HG03159 (cell line): ENCODE data around the gene SHOC2.

Experiments used
- ATAC-seq: cut with Tn5 transposase; IDR thresholded peaks from one replicate; pipeline ENCODE4 v1.9.1; 2021; ENCODE audit warnings: mild to moderate bottlenecking, moderate library complexity; ENCODE audit not compliant: unreplicated experiment

Gene SHOC2

GRCh38 chr10:111039522-111039921 lies 120.1 kb downstream of the SHOC2 start:
- ATAC-seq: no peak

- no peak for ATAC-seq
Measured at GRCh38 chr10:111057006-111057405, 137.6 kb downstream of the SHOC2 start.
